H1 (cell line): ENCODE data around the gene IL21R.

Experiments
- BRCA1 ChIP-seq: IDR thresholded peaks from 2 replicates; pipeline ENCODE4 v1.6.1; 2012; ENCODE audit warnings: low read depth, low read length, improper control_type of control experiment
- CREB1 ChIP-seq: IDR thresholded peaks from 2 replicates; pipeline ENCODE4 v1.6.1; 2012; ENCODE audit warnings: inconsistent platforms
- EGR1 ChIP-seq: IDR thresholded peaks from 2 replicates; pipeline ENCODE4 v1.6.1; 2011; ENCODE audit warnings: low read depth, low read length, borderline replicate concordance
- EP300 ChIP-seq, 2 experiments: IDR thresholded peaks; 1 replicate in 1 of 2; 2 replicates in 1 of 2; pipeline ENCODE4 v1.6.1; 2011 to 2012; ENCODE audit warnings: low read depth in 2 of 2, low read length in 2 of 2, mild to moderate bottlenecking in 2 of 2, borderline replicate concordance in 1 of 2, inconsistent platforms in 1 of 2, moderate library complexity in 1 of 2
- HDAC6 ChIP-seq: IDR thresholded peaks from one replicate; pipeline ENCODE4 v1.7.1; 2012; ENCODE audit warnings: low read depth, mild to moderate bottlenecking, inconsistent platforms, low read length, moderate library complexity
- JUN ChIP-seq: IDR thresholded peaks from 2 replicates; pipeline ENCODE4 v1.6.1; 2011; ENCODE audit warnings: low read depth, mild to moderate bottlenecking, improper control_type of control experiment, low read length
- KDM5A ChIP-seq: fragments of 200-600 bp; IDR thresholded peaks from 2 replicates; pipeline ENCODE4 v1.7.1; 2012; ENCODE audit warnings: mild to moderate bottlenecking, low read length, inconsistent platforms, mixed read lengths
- MAFK ChIP-seq: IDR thresholded peaks from 2 replicates; pipeline ENCODE4 v1.6.1; 2012; ENCODE audit warnings: low read depth, mild to moderate bottlenecking, improper control_type of control experiment, low read length
- POLR2A ChIP-seq, 2 experiments: IDR thresholded peaks; 1 replicate in 1 of 2; 2 replicates in 1 of 2; pipeline ENCODE4 v1.6.1; 2011; ENCODE audit warnings: low read depth in 2 of 2, low read length in 2 of 2, mild to moderate bottlenecking in 2 of 2; ENCODE audit errors: control extremely low read depth in 1 of 2
- POLR2AphosphoS5 ChIP-seq: IDR thresholded peaks from 2 replicates; pipeline ENCODE4 v1.6.1; 2011; ENCODE audit warnings: low read depth, low read length
- TAF1 ChIP-seq: IDR thresholded peaks from 2 replicates; pipeline ENCODE4 v1.6.1; 2011; ENCODE audit warnings: mild to moderate bottlenecking, low read depth, low read length
- TEAD4 ChIP-seq: IDR thresholded peaks from 2 replicates; pipeline ENCODE4 v1.6.1; 2012; ENCODE audit warnings: low read depth, low read length, inconsistent platforms, mixed read lengths
- TF ChIP-seq, protein P1 (sequence below), 3 experiments: IDR thresholded peaks; 1 replicate in 2 of 3; 2 replicates in 1 of 3; pipeline versions ENCODE4 v1.5.1 to v1.6.1; 2011; ENCODE audit warnings: low read length in 3 of 3, mild to moderate bottlenecking in 3 of 3, inconsistent platforms in 2 of 3, low read depth in 1 of 3, moderate library complexity in 1 of 3; ENCODE audit not compliant: insufficient read depth in 1 of 3; ENCODE audit errors: control extremely low read depth in 1 of 3
- TF ChIP-seq, protein P2 (sequence below): IDR thresholded peaks from 2 replicates; pipeline ENCODE4 v1.6.1; 2012; ENCODE audit warnings: inconsistent platforms

DNA sequence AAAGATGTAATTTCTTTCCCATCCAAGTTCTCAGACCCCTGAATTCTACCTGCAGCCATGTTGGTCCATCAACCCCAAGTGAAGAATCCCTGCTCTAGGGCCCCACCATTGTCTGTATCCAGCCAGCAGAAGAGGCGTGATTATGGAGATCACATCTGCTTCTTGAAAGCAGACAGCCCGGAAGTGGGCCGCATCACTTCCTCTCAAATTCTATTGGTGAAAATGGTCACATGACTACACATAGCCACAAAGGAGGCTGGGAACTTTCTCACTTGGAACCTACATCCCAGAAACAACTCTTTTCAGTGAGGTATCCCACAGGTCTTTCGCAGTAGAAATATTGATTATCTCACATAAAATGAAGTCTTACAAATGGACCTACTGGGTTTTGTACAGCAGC, 48.1 kb upstream of the IL21R start:
- TF ChIP-seq TAF1 (no peak), EP300 (IDR thresholded peaks at IDR 0.05; ENCODE audit: borderline replicate concordance in 1 of 2, low read depth in 2 of 2, low read length in 2 of 2) (no peak), JUN (no peak), BRCA1 (no peak), KDM5A (no peak), POLR2AphosphoS5 (no peak), MAFK (no peak), CREB1 (no peak), POLR2A (IDR thresholded peaks at IDR 0.05; ENCODE audit: control extremely low read depth in 1 of 2, low read depth in 2 of 2, low read length in 2 of 2) (no peak), HDAC6 (no peak), EGR1 (no peak), TEAD4 (no peak)
- TF ChIP-seq, protein P1, sequence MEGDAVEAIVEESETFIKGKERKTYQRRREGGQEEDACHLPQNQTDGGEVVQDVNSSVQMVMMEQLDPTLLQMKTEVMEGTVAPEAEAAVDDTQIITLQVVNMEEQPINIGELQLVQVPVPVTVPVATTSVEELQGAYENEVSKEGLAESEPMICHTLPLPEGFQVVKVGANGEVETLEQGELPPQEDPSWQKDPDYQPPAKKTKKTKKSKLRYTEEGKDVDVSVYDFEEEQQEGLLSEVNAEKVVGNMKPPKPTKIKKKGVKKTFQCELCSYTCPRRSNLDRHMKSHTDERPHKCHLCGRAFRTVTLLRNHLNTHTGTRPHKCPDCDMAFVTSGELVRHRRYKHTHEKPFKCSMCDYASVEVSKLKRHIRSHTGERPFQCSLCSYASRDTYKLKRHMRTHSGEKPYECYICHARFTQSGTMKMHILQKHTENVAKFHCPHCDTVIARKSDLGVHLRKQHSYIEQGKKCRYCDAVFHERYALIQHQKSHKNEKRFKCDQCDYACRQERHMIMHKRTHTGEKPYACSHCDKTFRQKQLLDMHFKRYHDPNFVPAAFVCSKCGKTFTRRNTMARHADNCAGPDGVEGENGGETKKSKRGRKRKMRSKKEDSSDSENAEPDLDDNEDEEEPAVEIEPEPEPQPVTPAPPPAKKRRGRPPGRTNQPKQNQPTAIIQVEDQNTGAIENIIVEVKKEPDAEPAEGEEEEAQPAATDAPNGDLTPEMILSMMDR (IDR thresholded peaks at IDR 0.05; ENCODE audit: control extremely low read depth in 1 of 3, insufficient read depth in 1 of 3, low read depth in 1 of 3, low read length in 3 of 3) = no peak
- TF ChIP-seq, protein P2, sequence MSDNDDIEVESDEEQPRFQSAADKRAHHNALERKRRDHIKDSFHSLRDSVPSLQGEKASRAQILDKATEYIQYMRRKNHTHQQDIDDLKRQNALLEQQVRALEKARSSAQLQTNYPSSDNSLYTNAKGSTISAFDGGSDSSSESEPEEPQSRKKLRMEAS = no peak
